Fibroblast of mammary gland (primary cell): Measurements from ENCODE around the gene AP5Z1.
A peak's percentile ranks its signal among the peaks of the same experiment; 100 is the strongest.

Experiments used
- DNase-seq: peaks from one replicate; pipeline ENCODE4 v3.0.0-alpha.2; 2010; ENCODE audit warnings: low read depth
- H3K4me3 ChIP-seq: 2 replicates; pipeline ENCODE4 v1.5.1; 2011; ENCODE audit warnings: low read depth, mild to moderate bottlenecking, low read length, moderate library complexity; ENCODE audit not compliant: control insufficient read depth
- TF ChIP-seq, protein P1 (sequence below): conservative IDR thresholded peaks from 2 replicates; pipeline ENCODE4 v1.5.1; 2011; ENCODE audit warnings: low read depth, low read length, inconsistent platforms; ENCODE audit not compliant: control insufficient read depth, insufficient read depth

Gene AP5Z1

DNA sequence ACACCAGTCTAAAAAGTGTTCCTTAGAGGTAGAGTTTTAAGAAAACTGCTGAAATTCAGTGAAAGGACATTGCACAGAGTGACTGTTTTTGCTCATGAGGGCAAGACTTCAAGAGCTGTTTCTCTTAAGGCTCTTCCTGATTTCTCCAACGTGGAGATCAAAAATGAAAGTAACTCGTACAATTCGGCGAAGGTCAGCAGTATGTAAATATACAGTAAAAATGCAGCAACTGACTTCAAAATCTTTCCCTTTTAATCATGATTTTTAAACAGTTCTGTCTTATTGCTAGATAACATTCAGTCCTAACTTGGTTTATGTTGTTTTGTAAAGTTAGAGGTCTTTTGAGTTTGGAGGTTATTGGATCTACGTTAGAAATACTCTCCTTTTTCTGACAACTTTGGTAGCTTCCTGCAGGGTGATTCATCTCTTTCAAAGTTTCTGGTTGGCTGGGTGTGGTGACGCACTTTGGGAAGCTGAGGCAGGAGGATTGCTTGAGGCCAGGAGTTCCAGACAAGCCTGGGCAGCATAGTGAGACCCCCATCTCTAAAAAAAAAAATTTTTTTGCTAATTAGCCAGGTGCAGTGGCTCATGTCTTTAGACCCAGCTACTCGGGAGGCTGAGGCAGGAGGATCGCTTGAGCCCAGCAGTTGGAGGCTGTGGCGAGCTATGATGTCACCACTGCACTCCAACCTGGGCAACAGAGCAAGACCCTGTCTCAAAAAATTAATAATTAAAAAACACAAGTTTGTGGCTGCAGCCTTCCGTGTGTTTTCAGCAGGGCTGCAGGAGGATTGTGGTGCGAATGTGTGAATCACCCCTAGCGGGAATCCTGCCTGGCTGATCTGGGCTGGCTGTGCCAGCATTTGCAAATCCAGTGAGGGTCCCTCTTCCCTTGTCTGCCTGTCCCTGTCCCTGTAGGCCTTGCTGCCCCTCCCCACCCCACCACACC is 29.2 kb upstream of the AP5Z1 start:
- H3K4me3 ChIP-seq, result peak overlapping the region; percentile 33
- DNase-seq, result peak; percentile 76
- TF ChIP-seq, protein P1, sequence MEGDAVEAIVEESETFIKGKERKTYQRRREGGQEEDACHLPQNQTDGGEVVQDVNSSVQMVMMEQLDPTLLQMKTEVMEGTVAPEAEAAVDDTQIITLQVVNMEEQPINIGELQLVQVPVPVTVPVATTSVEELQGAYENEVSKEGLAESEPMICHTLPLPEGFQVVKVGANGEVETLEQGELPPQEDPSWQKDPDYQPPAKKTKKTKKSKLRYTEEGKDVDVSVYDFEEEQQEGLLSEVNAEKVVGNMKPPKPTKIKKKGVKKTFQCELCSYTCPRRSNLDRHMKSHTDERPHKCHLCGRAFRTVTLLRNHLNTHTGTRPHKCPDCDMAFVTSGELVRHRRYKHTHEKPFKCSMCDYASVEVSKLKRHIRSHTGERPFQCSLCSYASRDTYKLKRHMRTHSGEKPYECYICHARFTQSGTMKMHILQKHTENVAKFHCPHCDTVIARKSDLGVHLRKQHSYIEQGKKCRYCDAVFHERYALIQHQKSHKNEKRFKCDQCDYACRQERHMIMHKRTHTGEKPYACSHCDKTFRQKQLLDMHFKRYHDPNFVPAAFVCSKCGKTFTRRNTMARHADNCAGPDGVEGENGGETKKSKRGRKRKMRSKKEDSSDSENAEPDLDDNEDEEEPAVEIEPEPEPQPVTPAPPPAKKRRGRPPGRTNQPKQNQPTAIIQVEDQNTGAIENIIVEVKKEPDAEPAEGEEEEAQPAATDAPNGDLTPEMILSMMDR, result no peak

DNA sequence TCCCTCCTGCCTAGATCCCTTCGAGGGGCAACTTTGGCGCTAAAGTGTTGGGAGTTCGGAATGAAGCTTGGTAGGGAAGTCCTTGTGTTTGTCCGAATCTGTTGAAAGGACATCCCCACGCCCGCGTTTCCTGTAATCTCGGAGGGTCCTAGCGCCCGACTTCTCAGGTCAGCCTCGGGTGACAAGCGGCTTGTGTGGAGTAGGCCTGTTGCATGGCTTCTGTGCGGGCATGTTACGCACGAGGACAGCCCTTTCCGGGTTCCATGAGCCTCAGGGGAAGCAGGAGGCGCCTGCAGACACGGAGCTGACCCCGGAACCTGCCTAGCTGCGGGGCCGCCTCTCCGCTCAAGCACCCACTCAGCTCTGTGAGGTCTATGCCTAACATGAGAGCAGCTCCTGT is 28.4 kb upstream of the AP5Z1 start:
- TF ChIP-seq, protein P1, result no peak
- no peak for DNase-seq
- H3K4me3 ChIP-seq, result no peak overlapping the region

DNA sequence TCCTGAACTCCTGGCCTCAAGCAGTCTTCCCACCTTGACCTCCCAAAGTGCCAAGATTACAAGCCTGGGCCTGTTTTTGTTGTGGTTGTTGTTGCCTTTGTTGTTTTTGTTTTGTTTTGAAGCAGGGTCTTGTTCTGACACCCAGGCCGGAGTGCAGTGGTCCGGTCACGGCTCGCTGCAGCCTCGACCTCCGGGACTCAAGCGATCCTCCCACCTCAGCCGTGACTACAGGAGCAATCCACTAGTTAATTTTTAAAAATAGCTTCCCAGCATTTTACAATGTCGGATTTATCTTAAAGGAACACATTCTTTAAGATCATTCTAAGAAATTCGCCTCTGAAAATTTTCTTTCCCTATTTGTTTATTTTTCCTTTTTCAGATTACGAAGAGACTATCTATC is 27.7 kb upstream of the AP5Z1 start:
- H3K4me3 ChIP-seq, result no peak overlapping the region
- DNase-seq, result no peak
- TF ChIP-seq, protein P1, result no peak

DNA sequence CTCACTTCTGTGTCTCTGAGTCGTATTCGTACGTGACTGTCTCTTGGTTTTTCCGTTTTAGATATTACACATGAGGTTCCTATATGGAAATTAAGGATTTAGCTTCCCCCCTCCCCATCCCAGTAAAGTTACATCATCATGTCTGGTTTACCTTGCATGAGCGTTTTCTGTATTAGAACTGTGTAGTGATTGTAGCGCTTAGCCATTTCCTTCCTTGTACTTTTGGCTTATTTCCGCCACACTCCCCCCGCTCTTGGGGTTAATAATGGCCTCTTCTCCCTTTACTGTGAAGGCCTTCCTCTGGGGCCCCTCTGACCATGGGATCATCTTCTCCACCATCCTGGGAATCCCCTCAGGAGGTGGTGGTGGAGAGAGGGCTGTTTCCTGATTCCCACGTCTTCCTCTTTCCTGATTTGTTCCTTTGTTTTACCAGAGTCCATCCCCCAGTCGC is 27.2 kb upstream of the AP5Z1 start:
- DNase-seq, result no peak
- TF ChIP-seq, protein P1, result no peak
- H3K4me3 ChIP-seq, result no peak overlapping the region

DNA sequence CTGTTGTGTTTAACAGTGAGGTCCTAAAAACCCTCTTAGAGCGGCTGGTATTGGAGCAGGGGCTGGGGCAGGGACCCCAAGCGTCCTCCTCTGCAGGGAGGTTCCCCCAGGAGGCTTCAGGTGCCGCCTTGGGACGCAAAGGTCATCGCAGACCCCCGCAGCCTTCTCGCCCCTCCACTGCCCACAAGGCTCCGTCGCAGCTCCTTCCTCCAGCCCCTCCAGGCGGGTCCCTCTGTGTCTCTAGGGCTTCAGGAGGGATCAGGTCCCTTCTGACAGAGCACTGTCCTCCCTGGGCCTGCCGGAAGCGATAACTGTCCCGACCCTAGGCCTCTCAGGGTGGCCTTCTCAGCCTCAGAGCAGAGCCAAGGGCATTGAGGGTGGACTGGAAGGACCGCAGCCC is 26.1 kb upstream of the AP5Z1 start:
- no peak overlapping the region for H3K4me3 ChIP-seq
- no peak for DNase-seq
- TF ChIP-seq, protein P1, result no peak

DNA sequence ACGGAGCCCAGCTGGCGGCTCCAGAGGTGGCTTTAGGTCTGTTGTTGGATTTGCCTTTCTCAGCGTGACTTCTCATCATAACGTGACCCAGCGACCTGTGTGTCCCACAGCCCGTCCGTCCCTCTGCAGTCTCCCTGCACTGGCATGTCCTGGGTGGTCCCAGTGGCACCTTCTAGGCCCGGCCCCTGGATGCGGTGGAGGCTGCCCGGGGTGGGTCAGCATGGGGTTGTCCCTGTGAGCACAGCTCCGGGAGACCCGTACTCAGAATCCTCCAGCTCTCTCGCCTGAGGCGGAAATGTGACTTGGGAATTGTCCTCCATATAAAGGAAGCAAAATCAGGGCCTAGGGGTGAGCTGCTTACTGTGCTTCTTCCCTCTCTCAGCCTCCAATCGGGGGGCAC is 25.6 kb upstream of the AP5Z1 start:
- DNase-seq, result no peak

More for the DNA sequence above, 25.6 kb upstream of the AP5Z1 start:
- H3K4me3 ChIP-seq, result no peak overlapping the region
- TF ChIP-seq, protein P1, result no peak
